SK-N-SH (cell line): ENCODE results near the gene TSPAN8. TPM values are rescaled to one million over a fixed set of nuclear protein-coding genes. Genes with fewer than 3 reads are reported as not detected.

Experiments used
- CTCF ChIA-PET: fragments of 300-600, 350-600 bp; formaldehyde crosslinking; extraction: SDS; loops from one replicate; lab custom pipeline; 2021; lab: Yijun Ruan, JAX
- POLR2A ChIA-PET: fragments of 350-600 bp; sonication (Branson Sonifier 250); formaldehyde crosslinking; extraction: SDS; loops from one replicate; lab custom pipeline; 2020; ENCODE audit warnings: antibody characterized with exemption, inconsistent platforms; lab: Yijun Ruan, JAX
- DNase-seq: peaks from one replicate; pipeline ENCODE4 v3.0.0; 2012
- H2AFZ ChIP-seq: fragments of 200-600 bp; sonication (generic); 2 replicates; pipeline ENCODE4 v1.8.1; 2016; ENCODE audit warnings: antibody characterized with exemption, mild to moderate bottlenecking, low read depth
- H3F3A ChIP-seq: fragments of 200-600 bp; sonication (generic); replicated peaks from 2 replicates; pipeline ENCODE3; 2016; ENCODE audit warnings: antibody characterized with exemption, mild to moderate bottlenecking; ENCODE audit not compliant: insufficient read depth
- H3K27ac ChIP-seq, 2 experiments: fragments of 200-500 bp in 1 of 2; fragments of 200-600 bp in 1 of 2; sonication (Bioruptor generic) in 1 of 2; sonication (generic), shearing (Covaris generic) in 1 of 2; 2 replicates each; pipeline versions ENCODE4 v1.5.1 to v1.6.1; 2014 to 2016; ENCODE audit warnings: low read depth in 2 of 2, inconsistent platforms in 1 of 2, low read length in 1 of 2, mild to moderate bottlenecking in 1 of 2, mixed read lengths in 1 of 2
- H3K27me3 ChIP-seq: fragments of 200-600 bp; sonication (generic), shearing (Covaris generic); 2 replicates; pipeline ENCODE4 v1.6.1; 2016; ENCODE audit warnings: mixed run types; ENCODE audit not compliant: insufficient read depth
- H3K36me3 ChIP-seq, 2 experiments: fragments of 200-500 bp in 1 of 2; fragments of 200-600 bp in 1 of 2; sonication (Bioruptor generic) in 1 of 2; sonication (generic) in 1 of 2; replicated peaks in 1 of 2; 2 replicates each; pipeline versions ENCODE3 to v1.5.1; 2014 to 2016; ENCODE audit warnings: low read length in 1 of 2, mild to moderate bottlenecking in 1 of 2; ENCODE audit not compliant: insufficient read depth in 2 of 2, control insufficient read depth in 1 of 2
- H3K4me1 ChIP-seq, 2 experiments: fragments of 200-500 bp in 1 of 2; fragments of 200-600 bp in 1 of 2; sonication (Bioruptor generic) in 1 of 2; sonication (generic), shearing (Covaris generic) in 1 of 2; 2 replicates each; pipeline versions ENCODE4 v1.5.1 to v1.6.1; 2014 to 2016; ENCODE audit warnings: low read depth in 1 of 2, low read length in 1 of 2, mixed run types in 1 of 2; ENCODE audit not compliant: insufficient read depth in 2 of 2, control insufficient read depth in 1 of 2
- H3K4me2 ChIP-seq: fragments of 200-600 bp; sonication (generic), shearing (Covaris generic); 2 replicates; pipeline ENCODE4 v1.6.1; 2017; ENCODE audit warnings: mixed run types
- H3K4me3 ChIP-seq, 2 experiments: fragments of 200-500 bp in 1 of 2; fragments of 200-600 bp in 1 of 2; sonication (Bioruptor generic) in 1 of 2; sonication (generic), shearing (Covaris generic) in 1 of 2; 2 replicates each; pipeline versions ENCODE4 v1.5.1 to v1.8.1; 2014 to 2016; ENCODE audit warnings: low read depth in 2 of 2, inconsistent platforms in 1 of 2, low read length in 1 of 2, mild to moderate bottlenecking in 1 of 2, mixed read lengths in 1 of 2, moderate library complexity in 1 of 2
- H3K79me2 ChIP-seq: fragments of 200-600 bp; sonication (generic); 2 replicates; pipeline ENCODE4 v1.8.1; 2017; ENCODE audit warnings: mild to moderate bottlenecking; ENCODE audit not compliant: insufficient read depth
- H3K9ac ChIP-seq: fragments of 200-600 bp; sonication (generic); 2 replicates; pipeline ENCODE4 v1.6.1; 2017; ENCODE audit warnings: mixed run types
- H3K9me2 ChIP-seq: fragments of 200-600 bp; sonication (generic); 2 replicates; pipeline ENCODE4 v1.6.1; 2017; ENCODE audit warnings: mixed run types
- H3K9me3 ChIP-seq: fragments of 200-600 bp; sonication (generic); 2 replicates; pipeline ENCODE4 v1.6.1; 2017; ENCODE audit warnings: mixed run types, mild to moderate bottlenecking, moderate library complexity
- H4K20me1 ChIP-seq: fragments of 200-600 bp; sonication (generic); 2 replicates; pipeline ENCODE4 v1.6.1; 2017; ENCODE audit warnings: mild to moderate bottlenecking, mixed run types; ENCODE audit not compliant: insufficient read depth
- GATA2 ChIP-seq: sonication (generic); formaldehyde crosslinking; IDR thresholded peaks from 2 replicates; pipeline ENCODE4 v1.5.0; 2020; ENCODE audit warnings: mild to moderate bottlenecking, missing genetic modification reagents
- JUND ChIP-seq: IDR thresholded peaks from 2 replicates; pipeline ENCODE4 v1.4.0; 2012
- MEF2A ChIP-seq: IDR thresholded peaks from 2 replicates; pipeline ENCODE4 v1.4.0; 2012; ENCODE audit warnings: low read depth, borderline replicate concordance
- RAD21 ChIP-seq: IDR thresholded peaks from 2 replicates; pipeline ENCODE4 v1.6.1; 2012; ENCODE audit warnings: mild to moderate bottlenecking, low read length
- TCF12 ChIP-seq: IDR thresholded peaks from 2 replicates; pipeline ENCODE4 v1.4.0; 2012
- WGBS: methylation state at CpG from one replicate; pipeline ENCODE4 v1.1.6; 2017; ENCODE audit warnings: low lambda C conversion rate; 5-methylcytosine and 5-hydroxymethylcytosine counted together
- polyA plus RNA-seq, 3 experiments: library from polyadenylated mRNA; depleted of rRNA; stranded (reverse); fragments of >200 nt; gene quantifications; 2 replicates each; pipeline ENCODE4 v1.2.3, GENCODE V29; 2012
- TF ChIP-seq, protein P1 (sequence below): fragments of 150-350 bp; IDR thresholded peaks from 2 replicates; pipeline ENCODE4 v1.6.1; 2016; ENCODE audit warnings: mild to moderate bottlenecking, low read depth, low read length
- TF ChIP-seq, protein P2 (sequence below): IDR thresholded peaks from 2 replicates; pipeline ENCODE4; 2012
- TF ChIP-seq, protein P3 (sequence below): IDR thresholded peaks from 2 replicates; pipeline ENCODE4 v1.4.0; 2012; ENCODE audit warnings: low read depth
- TF ChIP-seq, protein P4 (sequence below): fragments of 200-600 bp; sonication (generic); IDR thresholded peaks from 2 replicates; pipeline ENCODE4 v1.6.1; 2017; ENCODE audit warnings: antibody characterized with exemption, mild to moderate bottlenecking, moderate library complexity

The TSPAN8 gene
- polyA plus RNA-seq, 1 of the 3 experiments (the other 2 are of a cell fraction), result 0.31 TPM

DNA sequence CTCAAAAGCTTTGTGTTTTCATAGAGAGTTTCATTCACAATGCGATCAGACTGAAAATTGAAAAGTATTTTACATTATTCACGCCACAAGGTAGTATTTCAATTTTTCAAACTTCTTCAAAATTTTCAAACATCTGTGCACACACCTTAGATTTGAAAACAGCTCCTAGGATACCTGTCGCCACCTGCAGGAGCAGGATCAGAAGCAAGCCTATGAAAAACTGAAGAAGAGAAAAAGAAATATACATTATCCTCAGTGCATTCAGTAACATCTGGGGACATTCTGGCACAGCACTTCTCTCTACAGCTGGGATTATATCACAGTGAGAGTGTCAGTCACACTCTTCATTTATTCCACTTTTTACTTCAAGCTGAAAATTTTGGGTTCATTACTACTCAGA lies 19.8 kb downstream of the TSPAN8 start:
- POLR2A ChIA-PET, result no interaction called here
- TF ChIP-seq RAD21, result peak; percentile 13; the same call in 1 of the 2 replicates
- TF ChIP-seq, protein P1, sequence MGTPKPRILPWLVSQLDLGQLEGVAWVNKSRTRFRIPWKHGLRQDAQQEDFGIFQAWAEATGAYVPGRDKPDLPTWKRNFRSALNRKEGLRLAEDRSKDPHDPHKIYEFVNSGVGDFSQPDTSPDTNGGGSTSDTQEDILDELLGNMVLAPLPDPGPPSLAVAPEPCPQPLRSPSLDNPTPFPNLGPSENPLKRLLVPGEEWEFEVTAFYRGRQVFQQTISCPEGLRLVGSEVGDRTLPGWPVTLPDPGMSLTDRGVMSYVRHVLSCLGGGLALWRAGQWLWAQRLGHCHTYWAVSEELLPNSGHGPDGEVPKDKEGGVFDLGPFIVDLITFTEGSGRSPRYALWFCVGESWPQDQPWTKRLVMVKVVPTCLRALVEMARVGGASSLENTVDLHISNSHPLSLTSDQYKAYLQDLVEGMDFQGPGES, result no peak
- TF ChIP-seq, all 33 proteins: peak for 1
- no peaks in the 10 kb centered on the region for H3K9me2 ChIP-seq

DNA sequence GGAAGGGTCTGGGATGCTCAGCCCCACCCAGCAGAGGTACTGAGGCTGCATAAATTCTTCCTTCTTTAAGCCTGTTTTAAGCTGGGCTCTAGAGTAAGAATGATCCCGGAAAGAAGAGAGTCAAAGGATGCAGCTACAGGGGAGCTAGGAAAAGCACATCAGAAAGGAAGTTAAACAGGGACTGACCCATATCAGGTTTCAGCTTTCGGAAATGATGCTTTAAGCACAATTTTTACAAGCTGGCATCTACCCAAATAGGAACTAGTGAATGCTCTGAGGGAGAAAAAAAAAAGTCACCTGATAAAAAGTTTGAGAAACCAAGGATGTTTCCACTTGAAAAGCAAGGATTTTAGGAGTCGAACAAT lies 22.0 kb downstream of the TSPAN8 start:
- Histone ChIP-seq H4K20me1 (no peaks in the 10 kb centered on the region), H3K9me2 (no peaks in the 10 kb centered on the region), H3K27ac (no peak overlapping the region), H3K27me3 (no peaks in the 10 kb centered on the region), H3K79me2 (no peaks in the 10 kb centered on the region), H3K4me2 (no peak overlapping the region), H3K9ac (no peak overlapping the region), H3K36me3 (no peaks in the 10 kb centered on the region), H3K9me3 (no peaks in the 10 kb centered on the region), H2AFZ (no peak overlapping the region), H3F3A (no peaks in the 10 kb centered on the region), H3K4me1 (no peaks in the 10 kb centered on the region; a peak in 1 of 4 replicates), H3K4me3 (no peak overlapping the region)
- ChIA-PET POLR2A (no interaction called here), CTCF (no interaction called here)
- DNase-seq, result no peak
- no peak for TF ChIP-seq MEF2A
- no peak for TF ChIP-seq GATA2 (CRISPR knock-in tag)
- no peak for TF ChIP-seq JUND
- no peak for TF ChIP-seq RAD21
- TF ChIP-seq TCF12, result no peak
- TF ChIP-seq, protein P2, sequence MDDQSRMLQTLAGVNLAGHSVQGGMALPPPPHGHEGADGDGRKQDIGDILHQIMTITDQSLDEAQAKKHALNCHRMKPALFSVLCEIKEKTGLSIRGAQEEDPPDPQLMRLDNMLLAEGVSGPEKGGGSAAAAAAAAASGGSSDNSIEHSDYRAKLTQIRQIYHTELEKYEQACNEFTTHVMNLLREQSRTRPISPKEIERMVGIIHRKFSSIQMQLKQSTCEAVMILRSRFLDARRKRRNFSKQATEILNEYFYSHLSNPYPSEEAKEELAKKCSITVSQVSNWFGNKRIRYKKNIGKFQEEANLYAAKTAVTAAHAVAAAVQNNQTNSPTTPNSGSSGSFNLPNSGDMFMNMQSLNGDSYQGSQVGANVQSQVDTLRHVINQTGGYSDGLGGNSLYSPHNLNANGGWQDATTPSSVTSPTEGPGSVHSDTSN, result no peak
- TF ChIP-seq, protein P3, sequence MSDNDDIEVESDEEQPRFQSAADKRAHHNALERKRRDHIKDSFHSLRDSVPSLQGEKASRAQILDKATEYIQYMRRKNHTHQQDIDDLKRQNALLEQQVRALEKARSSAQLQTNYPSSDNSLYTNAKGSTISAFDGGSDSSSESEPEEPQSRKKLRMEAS, result no peak
- WGBS, result 47% methylated on average over 3 of the region's 3 CpGs

More for the DNA sequence above, 19.8 kb downstream of the TSPAN8 start:
- H3K9ac ChIP-seq, result no peak overlapping the region
- no peaks in the 10 kb centered on the region for H3K79me2 ChIP-seq
- 76% methylated on average over 3 of the region's 3 CpGs for WGBS
- no peak for DNase-seq
- H4K20me1 ChIP-seq, result no peaks in the 10 kb centered on the region
- no peaks in the 10 kb centered on the region; a peak in 2 of 4 replicates for H3K4me1 ChIP-seq
- no peak overlapping the region for H3K4me2 ChIP-seq
- no peaks in the 10 kb centered on the region for H3K27me3 ChIP-seq
- H3K4me3 ChIP-seq, result no peak overlapping the region
- H3K27ac ChIP-seq, result no peak overlapping the region
- no peak overlapping the region for H2AFZ ChIP-seq
- no peaks in the 10 kb centered on the region for H3F3A ChIP-seq
- no peaks in the 10 kb centered on the region for H3K36me3 ChIP-seq
- CTCF ChIA-PET, result no interaction called here
- no peaks in the 10 kb centered on the region for H3K9me3 ChIP-seq

DNA sequence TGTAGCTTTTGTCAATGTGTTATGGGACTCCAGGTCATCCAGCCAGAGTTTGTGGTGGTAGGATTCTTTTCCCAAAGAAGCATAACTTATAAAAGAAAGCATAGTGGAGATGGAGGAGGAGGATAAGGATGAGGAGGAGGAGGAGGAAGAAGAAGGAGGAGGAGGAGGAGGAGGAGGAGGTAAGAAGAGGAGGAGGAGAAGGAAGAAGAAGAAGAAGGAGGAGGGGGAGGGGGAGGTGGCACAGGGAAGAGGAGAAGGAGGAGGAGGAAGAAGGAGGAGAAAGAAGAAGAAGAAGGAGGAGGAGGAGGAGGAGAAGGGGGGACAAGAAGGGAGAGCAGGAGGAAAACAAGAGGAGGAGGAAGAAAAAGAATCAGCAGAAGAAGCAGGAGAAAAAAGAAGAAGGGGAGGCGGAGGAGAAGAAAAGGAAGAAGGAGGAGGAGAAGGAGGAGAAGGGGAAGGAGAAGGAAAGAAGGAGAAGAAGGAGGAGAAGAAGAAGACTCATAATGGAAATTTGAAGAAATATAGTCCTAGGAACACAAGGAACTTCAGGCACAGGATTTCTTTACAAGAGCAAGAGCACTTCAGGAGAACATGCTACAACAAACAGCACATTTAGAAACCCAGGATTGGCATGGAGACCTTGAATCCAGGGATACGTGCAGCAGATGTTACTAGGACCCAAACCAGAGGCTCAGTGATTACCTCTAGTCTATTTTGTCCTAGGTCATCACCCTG lies 22.6 kb downstream of the TSPAN8 start:
- no peaks in the 10 kb centered on the region for H4K20me1 ChIP-seq
- no peaks in the 10 kb centered on the region for H3K9me3 ChIP-seq
- TF ChIP-seq, protein P4, sequence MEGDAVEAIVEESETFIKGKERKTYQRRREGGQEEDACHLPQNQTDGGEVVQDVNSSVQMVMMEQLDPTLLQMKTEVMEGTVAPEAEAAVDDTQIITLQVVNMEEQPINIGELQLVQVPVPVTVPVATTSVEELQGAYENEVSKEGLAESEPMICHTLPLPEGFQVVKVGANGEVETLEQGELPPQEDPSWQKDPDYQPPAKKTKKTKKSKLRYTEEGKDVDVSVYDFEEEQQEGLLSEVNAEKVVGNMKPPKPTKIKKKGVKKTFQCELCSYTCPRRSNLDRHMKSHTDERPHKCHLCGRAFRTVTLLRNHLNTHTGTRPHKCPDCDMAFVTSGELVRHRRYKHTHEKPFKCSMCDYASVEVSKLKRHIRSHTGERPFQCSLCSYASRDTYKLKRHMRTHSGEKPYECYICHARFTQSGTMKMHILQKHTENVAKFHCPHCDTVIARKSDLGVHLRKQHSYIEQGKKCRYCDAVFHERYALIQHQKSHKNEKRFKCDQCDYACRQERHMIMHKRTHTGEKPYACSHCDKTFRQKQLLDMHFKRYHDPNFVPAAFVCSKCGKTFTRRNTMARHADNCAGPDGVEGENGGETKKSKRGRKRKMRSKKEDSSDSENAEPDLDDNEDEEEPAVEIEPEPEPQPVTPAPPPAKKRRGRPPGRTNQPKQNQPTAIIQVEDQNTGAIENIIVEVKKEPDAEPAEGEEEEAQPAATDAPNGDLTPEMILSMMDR, result no peak
- POLR2A ChIA-PET, result no interaction called here
- H3K4me3 ChIP-seq, result no peak overlapping the region
- no peaks in the 10 kb centered on the region for H3K27me3 ChIP-seq
- no peaks in the 10 kb centered on the region for H3K36me3 ChIP-seq
- H3K79me2 ChIP-seq, result no peaks in the 10 kb centered on the region
- CTCF ChIA-PET, result no interaction called here
- no peak overlapping the region for H2AFZ ChIP-seq
- no peak for DNase-seq
- H3F3A ChIP-seq, result no peaks in the 10 kb centered on the region
- H3K27ac ChIP-seq, result no peak overlapping the region
- H3K9ac ChIP-seq, result no peak overlapping the region
- H3K9me2 ChIP-seq, result no peaks in the 10 kb centered on the region
- 61% methylated on average over 2 of the region's 2 CpGs for WGBS
- no peaks in the 10 kb centered on the region; a peak in 2 of 4 replicates for H3K4me1 ChIP-seq
- no peak overlapping the region for H3K4me2 ChIP-seq
